ENCODE data around the gene PRTN3. TPM values are rescaled to one million over a fixed set of nuclear protein-coding genes. Genes with fewer than 3 reads are reported as not detected.

PRTN3 gene
- total and polyA plus RNA-seq, 2 of the 4 experiments (the other 2 are of a cell fraction): not detected

- dilution Hi-C loops (cut with HindIII; ENCODE audit: low sequenced_read_pairs, unreplicated experiment): no loop called here
- H3K27me3 ChIP-seq (ENCODE audit: control insufficient read depth, insufficient read depth, low read length): peaks cover 20% of the 10 kb centered on the region
Measured at GRCh38 chr19:845707-846521, 5.1 kb downstream of the PRTN3 start.

More at GRCh38 chr19:845707-846521, 5.1 kb downstream of the PRTN3 start:
- H2BK20ac ChIP-seq (ENCODE audit: low read depth, low read length): no peak overlapping the region
- peak overlapping the region; percentile 55 for H2AK9ac ChIP-seq (replicated peaks; ENCODE audit: low read depth, low read length, poor library complexity)
- in situ Hi-C loops (cut with MboI; ENCODE audit: low sequenced_read_pairs): no loop called here
- H2BK15ac ChIP-seq (ENCODE audit: low read depth, low read length): no peak overlapping the region
- no peak overlapping the region for H3K4ac ChIP-seq (ENCODE audit: low read depth, low read length)
- no peak overlapping the region for H2AFZ ChIP-seq (replicated peaks; ENCODE audit: low read length, poor library complexity)
- no peaks in the 10 kb centered on the region for H3K9me1 ChIP-seq (ENCODE audit: insufficient read depth, low read length)
- no peak overlapping the region for H3K9ac ChIP-seq (ENCODE audit: low read depth, low read length)
- no peak overlapping the region for H3K14ac ChIP-seq (replicated peaks; ENCODE audit: low read depth, low read length)
- CTCF ChIA-PET: interaction anchor here (0.7 kb wide), 1 partner anchor 174 kb away, joined by 4 read pairs; no protein-coding TSS in a partner anchor
- H3K36me3 ChIP-seq (ENCODE audit: control insufficient read depth, insufficient read depth, low read length): no peaks in the 10 kb centered on the region
- intact Hi-C loops (cut with micrococcal nuclease): no loop called here
- no peak overlapping the region for H4K5ac ChIP-seq (ENCODE audit: low read depth, low read length)
- no TSS peak for BruUV-seq (replicated peaks)
- ATAC-seq (ENCODE audit: low read depth): no peak
- H3K4me2 ChIP-seq (ENCODE audit: low read depth, low read length): no peak overlapping the region
- H3K9me3 ChIP-seq (ENCODE audit: control insufficient read depth, insufficient read depth, low read length): no peaks in the 10 kb centered on the region
- H3K4me1 ChIP-seq (ENCODE audit: control insufficient read depth, insufficient read depth, low read length): peaks cover 7% of the 10 kb centered on the region
- no peak overlapping the region for H2BK5ac ChIP-seq (ENCODE audit: low read depth, low read length, poor library complexity, severe bottlenecking)
- H4K91ac ChIP-seq (ENCODE audit: insufficient read depth, low read depth, low read length): no peak overlapping the region
- TF ChIP-seq CEBPB (IDR thresholded peaks at IDR 0.05; ENCODE audit: low read depth, low read length): no peak
- no peak for TF ChIP-seq SMC3 (IDR thresholded peaks at IDR 0.05; ENCODE audit: low read depth, low read length)
- TF ChIP-seq RAD21 (IDR thresholded peaks at IDR 0.05; ENCODE audit: low read length): no peak
- no peak for TF ChIP-seq CHD1 (IDR thresholded peaks at IDR 0.05; ENCODE audit: low read depth, low read length)
- no peak for TF ChIP-seq RCOR1 (IDR thresholded peaks at IDR 0.05; ENCODE audit: insufficient replicate concordance, low read length)
- TF ChIP-seq ELK1 (IDR thresholded peaks at IDR 0.05; ENCODE audit: borderline replicate concordance, low read depth, low read length): no peak
- 83% methylated on average over 16 of the region's 37 CpGs; no CpG with 5 or more reads in 1 of the 2 experiments for WGBS, 2 experiments (ENCODE audit: extremely low coverage in 2 of 2, insufficient read length in 1 of 2)
- H3K56ac ChIP-seq (ENCODE audit: extremely low read depth, insufficient read depth, low read length): no peak overlapping the region
- no peak overlapping the region for H3K18ac ChIP-seq (ENCODE audit: low read depth, low read length)
- no peak overlapping the region for H2BK120ac ChIP-seq (ENCODE audit: low read depth, low read length)
- H3K27ac ChIP-seq (ENCODE audit: insufficient read depth, low read length): no peak overlapping the region
- no peaks in the 10 kb centered on the region; the same call in 1 of the 2 replicates for H4K20me1 ChIP-seq (ENCODE audit: insufficient read depth, low read length)
- no peak overlapping the region for H3K4me3 ChIP-seq (ENCODE audit: insufficient read depth, low read depth, low read length)
- no peak for DNase-seq
- POLR2A ChIA-PET (ENCODE audit: unreplicated experiment): no interaction called here
- no peak overlapping the region for H3K23ac ChIP-seq (ENCODE audit: low read depth, low read length)
- H2AK5ac ChIP-seq (ENCODE audit: low read depth, low read length): no peak overlapping the region
- no peaks in the 10 kb centered on the region for H3K79me1 ChIP-seq (ENCODE audit: low read depth in 1 of 2, low read length in 2 of 2)
- no peak overlapping the region for H4K8ac ChIP-seq (ENCODE audit: low read depth in 2 of 2, low read length in 2 of 2)
